HG03575 (cell line): Measurements from ENCODE around the gene PTPRN2.
"Not testable (repeated sequence)": the region's sequence is repeated elsewhere in the genome, so short reads cannot be mapped to it uniquely, and the experiment has no call there.

Experiments
- ATAC-seq: cut with Tn5 transposase; IDR thresholded peaks from one replicate; pipeline ENCODE4 v1.9.1; 2021; ENCODE audit not compliant: unreplicated experiment, insufficient number of reproducible peaks, low FRiP score; ENCODE audit errors: extremely low read depth

PTPRN2 gene

GRCh38 chr7:158332516-158332915 lies 255.1 kb downstream of the PTPRN2 start:
- not testable (repeated sequence) for ATAC-seq

- ATAC-seq = not testable (repeated sequence)
Observed at GRCh38 chr7:158331826-158332450, 255.7 kb downstream of the PTPRN2 start.

GRCh38 chr7:158329686-158330085 lies 257.9 kb downstream of the PTPRN2 start:
- no peak for ATAC-seq

- ATAC-seq = no peak
Observed at GRCh38 chr7:158329014-158329610, 258.5 kb downstream of the PTPRN2 start.

GRCh38 chr7:158328376-158329013 lies 259.1 kb downstream of the PTPRN2 start:
- no peak for ATAC-seq

GRCh38 chr7:158327571-158328180 lies 259.9 kb downstream of the PTPRN2 start:
- ATAC-seq = no peak

GRCh38 chr7:158327012-158327411 lies 260.6 kb downstream of the PTPRN2 start:
- no peak for ATAC-seq

- no peak for ATAC-seq
Observed at GRCh38 chr7:158325530-158326381, 261.9 kb downstream of the PTPRN2 start.

GRCh38 chr7:158324397-158325360 lies 262.9 kb downstream of the PTPRN2 start:
- no peak for ATAC-seq

GRCh38 chr7:158323741-158324396 lies 263.8 kb downstream of the PTPRN2 start:
- ATAC-seq = no peak

- no peak for ATAC-seq
Observed at GRCh38 chr7:158322616-158323530, 264.8 kb downstream of the PTPRN2 start.

GRCh38 chr7:158321936-158322615 lies 265.5 kb downstream of the PTPRN2 start:
- no peak for ATAC-seq

- ATAC-seq = no peak
Observed at GRCh38 chr7:158321056-158321700, 266.4 kb downstream of the PTPRN2 start.

GRCh38 chr7:158320328-158320727 lies 267.3 kb downstream of the PTPRN2 start:
- no peak for ATAC-seq

GRCh38 chr7:158318511-158318913 lies 269.1 kb downstream of the PTPRN2 start:
- no peak for ATAC-seq
